ENCODE results near the gene MCM9.

DNA sequence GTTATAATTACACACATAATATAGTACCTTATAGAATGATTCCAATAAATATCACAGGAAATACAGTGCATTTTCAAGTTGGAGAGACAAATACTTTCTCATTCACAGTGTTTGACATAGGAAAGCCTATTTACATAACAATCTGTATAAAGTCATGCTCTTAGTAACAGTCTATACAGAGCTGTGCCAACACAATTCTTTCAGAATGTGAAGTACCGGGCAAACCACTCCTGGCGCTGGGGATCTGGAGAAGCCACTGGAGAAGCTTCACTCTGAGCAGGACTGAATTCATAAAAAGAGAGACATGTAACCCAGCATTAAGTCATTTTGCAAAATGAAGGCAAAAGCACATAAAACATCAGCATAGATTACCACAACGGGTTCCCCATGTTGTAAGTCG, 24.9 kb upstream of the MCM9 start:
- TF ChIP-seq, protein P1, sequence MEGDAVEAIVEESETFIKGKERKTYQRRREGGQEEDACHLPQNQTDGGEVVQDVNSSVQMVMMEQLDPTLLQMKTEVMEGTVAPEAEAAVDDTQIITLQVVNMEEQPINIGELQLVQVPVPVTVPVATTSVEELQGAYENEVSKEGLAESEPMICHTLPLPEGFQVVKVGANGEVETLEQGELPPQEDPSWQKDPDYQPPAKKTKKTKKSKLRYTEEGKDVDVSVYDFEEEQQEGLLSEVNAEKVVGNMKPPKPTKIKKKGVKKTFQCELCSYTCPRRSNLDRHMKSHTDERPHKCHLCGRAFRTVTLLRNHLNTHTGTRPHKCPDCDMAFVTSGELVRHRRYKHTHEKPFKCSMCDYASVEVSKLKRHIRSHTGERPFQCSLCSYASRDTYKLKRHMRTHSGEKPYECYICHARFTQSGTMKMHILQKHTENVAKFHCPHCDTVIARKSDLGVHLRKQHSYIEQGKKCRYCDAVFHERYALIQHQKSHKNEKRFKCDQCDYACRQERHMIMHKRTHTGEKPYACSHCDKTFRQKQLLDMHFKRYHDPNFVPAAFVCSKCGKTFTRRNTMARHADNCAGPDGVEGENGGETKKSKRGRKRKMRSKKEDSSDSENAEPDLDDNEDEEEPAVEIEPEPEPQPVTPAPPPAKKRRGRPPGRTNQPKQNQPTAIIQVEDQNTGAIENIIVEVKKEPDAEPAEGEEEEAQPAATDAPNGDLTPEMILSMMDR (IDR thresholded peaks at IDR 0.05), result no peak
- TF ChIP-seq POLR2A (IDR thresholded peaks at IDR 0.05), result no peak
